HG03571 (cell line): ENCODE measurements around the gene A4GNT.
"Not testable (repeated sequence)": the region's sequence is repeated elsewhere in the genome, so short reads cannot be mapped to it uniquely, and the experiment has no call there.

Experiments used
- ATAC-seq: cut with Tn5 transposase; IDR thresholded peaks from one replicate; pipeline ENCODE4 v1.9.1; 2021; ENCODE audit not compliant: unreplicated experiment

The A4GNT gene

DNA sequence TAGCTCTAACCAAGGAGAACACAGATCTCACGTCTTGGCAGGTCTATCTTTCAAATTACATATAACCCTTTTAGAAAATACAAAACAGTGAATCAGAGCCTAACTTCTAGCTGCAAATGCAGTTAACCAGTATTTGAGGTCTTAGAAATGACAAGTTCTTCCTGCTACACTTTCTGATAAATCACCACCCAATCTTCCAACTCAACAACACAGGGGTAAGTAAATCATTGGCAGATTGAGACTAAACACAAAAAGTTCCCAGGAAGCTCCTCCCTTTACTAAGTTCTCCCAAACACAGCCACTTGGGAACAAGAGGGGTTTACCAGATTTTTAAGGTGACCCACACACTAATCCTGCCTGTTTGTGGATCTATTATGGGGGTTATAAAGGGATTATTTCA is at the start of gene A4GNT:
TSS of gene A4GNT (minus strand) at position 152 of the 400 bp plus-strand sequence. CDS start 1,134 bp downstream, outside the sequence.
- ATAC-seq, result no peak

DNA sequence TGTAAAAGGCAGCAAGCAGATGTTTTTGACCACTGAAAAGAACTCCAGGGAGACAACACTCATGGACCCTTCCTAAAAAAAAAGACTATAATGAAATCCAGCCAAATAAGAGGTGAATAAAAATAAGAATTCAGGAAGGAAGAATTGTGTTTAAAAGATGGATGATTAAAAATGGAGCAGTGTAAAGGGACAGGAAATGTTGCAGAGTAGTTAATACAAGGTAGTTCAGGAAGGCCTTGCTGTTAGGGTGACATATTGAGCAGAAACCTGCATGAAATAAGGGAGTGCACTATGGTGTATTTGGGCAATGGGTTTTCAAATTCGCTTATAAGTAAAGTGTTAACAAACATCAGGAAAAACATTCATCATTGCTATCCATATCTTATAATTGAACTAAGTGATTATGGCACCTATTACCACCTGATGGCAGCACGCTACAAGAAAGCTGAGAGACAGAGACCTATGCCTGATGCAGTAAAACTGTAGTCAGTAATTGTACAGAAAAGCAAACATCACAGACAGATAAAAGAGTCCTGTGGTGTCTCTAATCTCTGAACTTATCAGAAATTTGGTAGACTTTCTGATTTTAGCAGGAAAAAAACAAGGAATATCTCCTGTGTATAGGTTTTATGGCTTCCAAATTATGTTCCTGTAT is 48.3 kb upstream of the A4GNT start:
- no peak for ATAC-seq

DNA sequence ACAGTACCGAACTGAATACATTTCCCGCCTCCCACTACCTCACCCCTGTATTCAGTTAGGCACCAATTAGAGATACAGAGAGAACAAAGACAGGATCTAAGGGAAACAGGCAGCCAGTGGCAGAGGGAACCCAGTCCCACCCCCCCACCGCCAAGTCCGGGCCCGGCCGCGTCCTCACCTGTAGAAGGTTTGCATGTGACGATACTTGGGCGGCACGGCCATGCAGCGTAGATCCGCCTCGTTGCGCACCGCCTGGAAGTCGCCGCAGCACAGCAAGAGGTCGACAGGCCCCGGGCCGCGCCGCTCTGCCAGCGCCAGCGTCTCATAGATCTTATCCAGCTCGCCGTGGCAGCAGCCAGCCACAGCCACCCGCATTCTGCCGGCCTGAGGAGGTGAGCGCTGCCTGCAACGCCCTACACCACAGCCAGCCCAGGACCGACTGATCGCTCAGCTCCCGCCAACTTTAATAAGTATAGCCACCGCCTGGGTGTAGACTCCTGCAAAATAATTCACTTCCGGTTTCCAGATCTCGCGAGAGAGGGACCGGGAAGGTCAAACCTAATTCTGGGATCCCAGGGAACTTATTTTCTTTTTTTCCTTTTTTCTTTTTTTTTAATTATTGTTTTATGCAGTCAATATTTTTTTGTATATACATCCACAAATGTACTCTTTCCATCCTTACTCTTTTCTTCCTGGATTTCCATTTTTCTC is 42.4 kb upstream of the A4GNT start, which contains the start of gene DBR1:
TSS of gene DBR1 (minus strand) at position 501 of the 711 bp plus-strand sequence. CDS start at position 375, 126 bp downstream.
- peak; percentile 93 for ATAC-seq

DNA sequence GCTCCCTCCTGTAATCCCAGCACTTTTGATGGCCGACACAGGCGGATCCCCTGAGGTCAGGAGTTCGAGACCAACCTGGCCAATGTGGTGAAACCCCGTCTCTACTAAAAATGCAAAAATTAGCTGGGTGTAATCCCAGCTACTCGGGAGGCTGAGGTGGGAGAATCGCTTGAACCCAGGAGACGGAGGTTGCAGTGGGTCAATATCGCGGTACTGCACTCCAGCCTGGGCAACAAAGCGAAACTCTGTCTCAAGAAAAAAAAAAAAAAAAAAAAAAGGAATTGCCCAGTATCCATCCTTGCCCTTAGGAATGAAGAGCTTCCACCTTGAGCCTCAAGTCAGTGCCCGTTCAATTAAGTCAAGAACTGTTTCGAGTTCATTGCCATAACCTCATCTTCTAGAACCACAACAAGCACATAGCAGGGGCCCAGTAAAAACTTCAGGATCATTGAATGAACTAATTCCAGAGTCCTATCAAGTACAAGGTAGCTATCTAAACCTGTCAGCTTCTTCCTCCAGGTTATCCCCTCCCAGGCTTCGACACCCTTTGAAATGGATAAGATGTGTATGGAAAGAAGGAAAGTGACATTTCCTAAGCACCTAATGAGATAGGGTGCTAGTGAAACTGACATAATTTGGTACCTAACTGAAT is 41.7 kb upstream of the A4GNT start:
- ATAC-seq, result no peak

DNA sequence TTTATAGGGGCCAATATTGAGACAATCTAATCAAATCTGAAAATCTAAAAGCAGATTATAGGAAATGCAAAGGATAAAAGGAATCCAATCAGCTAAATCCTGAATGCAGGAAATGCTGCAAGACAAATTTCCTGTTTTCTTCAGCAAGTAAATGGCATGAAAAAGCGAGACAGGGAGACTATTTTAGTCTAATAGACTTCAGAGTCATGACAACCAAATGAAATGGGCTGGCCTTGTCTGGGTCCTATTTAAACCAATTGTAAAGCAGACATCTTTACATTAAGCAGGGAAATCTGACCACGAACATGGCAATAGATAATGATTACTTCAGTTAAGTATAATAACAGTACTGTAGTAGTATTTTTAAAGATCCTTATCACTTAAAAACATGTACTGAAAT is 40.4 kb upstream of the A4GNT start:
- ATAC-seq, result no peak

DNA sequence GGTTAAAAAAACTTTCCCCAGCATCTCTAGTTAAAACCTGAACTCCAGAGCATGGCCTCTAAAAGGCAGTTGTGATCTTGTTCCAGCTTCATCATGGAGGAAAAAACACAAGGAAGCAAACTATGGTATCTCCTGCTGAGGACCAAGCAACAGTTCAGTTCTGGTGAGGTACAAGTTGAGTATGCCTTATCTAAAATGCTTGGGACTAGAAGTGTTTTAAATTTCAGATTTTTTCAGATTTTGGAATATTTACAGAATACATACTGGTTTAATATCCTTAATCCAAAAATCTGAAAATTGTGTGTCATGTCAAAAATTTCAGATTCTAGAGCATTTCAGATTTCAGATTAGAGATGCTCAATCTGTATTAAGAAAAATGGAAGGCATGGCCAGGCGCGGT is 32.9 kb upstream of the A4GNT start:
- no peak for ATAC-seq

DNA sequence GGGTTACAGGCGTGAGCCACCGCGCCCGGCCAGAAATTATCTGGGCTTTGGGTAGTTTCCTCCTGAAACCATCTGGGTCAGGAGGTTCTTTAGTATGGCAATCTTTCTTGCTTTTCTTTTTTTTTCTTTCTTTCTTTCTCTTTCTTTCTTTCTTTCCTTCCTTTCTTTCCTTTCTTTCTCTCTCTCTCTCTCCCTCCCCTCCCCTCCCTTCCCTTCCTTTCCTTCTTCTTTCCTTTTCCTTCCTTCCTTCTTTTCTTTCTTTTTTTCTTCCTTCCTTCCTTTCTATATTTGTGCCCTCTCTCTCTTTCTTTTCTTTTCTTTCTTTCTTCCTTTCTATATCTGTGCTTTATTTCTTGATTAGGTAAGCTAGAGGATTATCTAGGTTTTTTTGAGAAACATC is 25.6 kb upstream of the A4GNT start:
- no peak for ATAC-seq

DNA sequence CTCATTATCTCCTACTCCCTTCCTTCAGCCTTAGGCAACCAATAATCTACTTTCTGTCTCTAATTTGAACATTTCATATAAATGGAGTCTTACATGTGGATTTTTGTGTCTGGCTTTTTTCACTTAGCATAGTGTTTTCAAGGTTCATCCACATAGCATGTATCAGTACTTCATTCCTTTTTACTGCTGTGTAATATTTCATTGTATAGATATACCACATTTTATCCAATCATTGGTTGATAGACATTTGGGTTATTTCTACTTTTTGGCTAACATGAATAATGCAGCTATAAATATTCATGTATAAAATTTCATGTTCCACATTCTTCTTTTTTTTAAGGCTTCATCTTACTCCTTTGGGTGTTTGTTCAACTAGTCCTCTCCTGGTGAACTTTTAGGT is 22.3 kb upstream of the A4GNT start:
- no peak for ATAC-seq

DNA sequence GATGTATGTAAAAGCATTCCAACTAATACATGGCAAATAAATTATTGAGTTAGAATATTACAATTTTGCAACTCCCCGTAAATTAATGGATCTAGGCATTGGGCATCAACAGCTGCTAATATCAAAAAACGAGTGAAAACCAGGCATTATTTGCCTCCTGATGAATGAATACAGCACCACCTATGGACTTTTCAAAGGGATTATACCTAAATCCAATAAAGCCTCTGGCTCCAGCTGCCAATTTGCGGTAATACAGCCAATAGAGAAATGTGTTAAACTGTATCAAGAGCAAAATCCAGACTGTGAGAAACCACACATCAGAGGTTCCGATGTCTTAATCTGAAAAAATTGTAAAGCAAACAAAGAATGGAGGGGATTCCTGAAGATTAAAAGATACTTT is 16.3 kb upstream of the A4GNT start:
- no peak for ATAC-seq

DNA sequence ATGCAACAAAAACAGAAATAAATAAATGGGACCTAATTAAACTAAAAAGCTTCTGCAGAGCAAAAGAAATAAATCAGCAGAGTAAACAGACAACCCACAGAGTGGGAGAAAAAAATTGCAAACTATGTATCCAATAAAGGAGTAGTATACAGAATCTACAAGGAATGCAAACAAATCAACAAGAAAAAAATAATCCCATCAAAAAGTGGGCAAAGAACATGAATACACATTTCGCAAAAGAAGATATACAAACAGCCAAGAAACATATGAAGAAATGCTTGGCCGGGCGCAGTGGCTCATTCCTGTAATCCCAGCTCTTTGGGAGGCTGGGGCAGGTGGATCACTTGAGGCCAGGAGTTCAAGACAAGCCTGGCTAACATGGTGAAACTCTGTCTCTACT is 10.0 kb upstream of the A4GNT start:
- not testable (repeated sequence) for ATAC-seq

DNA sequence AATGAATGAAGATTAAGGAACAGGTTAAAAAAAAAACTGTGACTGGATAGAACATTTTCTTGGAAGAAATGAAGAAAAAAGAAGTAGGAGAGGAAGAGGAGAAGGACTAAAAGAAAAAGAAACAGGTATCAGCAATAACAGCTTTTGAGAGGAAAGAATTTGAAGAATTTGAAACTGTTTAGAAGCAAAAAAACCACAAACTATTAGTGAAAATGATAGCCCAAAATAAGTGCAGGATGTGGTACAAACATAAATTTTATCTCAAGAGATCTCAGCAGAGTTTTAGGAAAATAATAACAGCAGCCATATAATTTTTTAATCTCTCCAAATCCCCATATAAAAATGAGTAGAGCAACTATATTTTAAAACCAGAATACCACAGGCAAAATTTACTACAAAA is 8.8 kb upstream of the A4GNT start:
- no peak for ATAC-seq

DNA sequence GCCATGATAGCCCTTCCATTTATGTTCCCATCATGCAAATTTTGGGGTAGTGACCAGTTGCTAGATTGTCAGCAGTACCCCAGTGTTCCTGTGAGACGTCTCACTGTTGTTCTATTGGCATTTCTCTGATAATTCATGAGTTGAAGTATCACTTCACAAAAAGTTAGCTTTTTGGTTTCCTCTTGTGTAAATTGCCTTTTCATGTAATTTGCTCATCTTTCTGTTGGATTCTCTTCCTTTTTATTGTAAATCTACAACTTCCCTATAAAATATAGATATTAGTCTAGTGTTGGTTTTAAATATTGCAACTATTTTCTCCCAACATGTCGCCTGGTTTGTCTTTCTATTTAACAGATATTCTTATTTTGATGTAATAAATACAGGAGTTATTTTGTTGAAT is 7.5 kb upstream of the A4GNT start:
- ATAC-seq, result no peak

DNA sequence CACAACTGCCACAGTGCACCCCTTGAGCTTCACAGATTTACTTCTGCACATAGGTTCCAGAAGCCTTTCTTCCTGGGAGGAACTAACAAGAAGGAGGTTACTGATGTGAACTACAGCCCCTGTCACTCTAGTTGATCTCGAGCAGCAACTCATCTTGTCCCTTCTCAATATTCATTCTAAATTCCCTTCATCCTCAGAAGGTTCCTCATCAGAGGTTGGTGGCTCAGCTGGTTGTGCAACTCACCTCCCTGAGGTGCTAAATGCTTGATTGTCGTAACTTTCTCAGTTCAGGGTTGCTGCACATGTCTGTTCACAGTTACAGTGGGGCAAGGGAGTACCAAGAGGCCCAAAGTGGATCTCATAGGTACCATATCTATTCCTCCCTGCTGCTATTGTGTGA is 5.7 kb upstream of the A4GNT start:
- no peak for ATAC-seq

DNA sequence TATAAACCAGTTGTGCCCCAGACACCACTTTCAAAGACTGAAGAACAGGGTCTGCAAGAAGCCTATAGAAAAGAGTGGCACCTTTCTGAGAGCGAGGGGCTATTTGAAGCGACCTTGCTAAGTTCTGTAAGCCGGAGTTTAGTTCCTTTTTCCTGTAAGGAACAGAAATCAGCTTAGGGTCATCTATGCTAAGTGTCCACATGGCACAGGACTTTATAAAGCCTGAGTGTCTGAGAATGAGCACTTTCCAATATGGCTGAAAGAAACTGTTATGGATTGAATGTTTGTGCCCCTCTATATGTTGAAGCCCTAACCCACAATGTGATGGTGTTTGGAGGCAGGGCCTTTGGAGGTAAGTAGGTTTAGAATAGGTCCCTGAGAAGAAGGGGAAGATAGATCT is 4.0 kb upstream of the A4GNT start:
- ATAC-seq, result no peak

DNA sequence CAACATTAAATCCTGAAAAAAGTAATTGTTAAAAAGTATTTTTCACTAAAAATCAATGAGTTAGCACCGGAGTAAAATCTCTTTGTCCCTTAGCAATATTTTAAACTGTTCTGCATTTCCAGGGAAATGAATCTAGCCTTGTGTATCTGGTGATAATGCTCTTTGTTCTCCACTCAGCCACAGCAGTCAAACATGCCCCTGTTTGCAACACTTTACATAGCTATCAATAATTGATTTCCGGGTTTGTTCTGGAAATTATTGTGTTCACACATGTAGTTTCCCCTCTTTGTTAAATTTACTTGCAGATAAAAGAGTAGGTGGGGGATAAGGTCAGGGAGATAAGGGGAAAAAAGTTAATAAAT is 3.6 kb upstream of the A4GNT start:
- ATAC-seq, result no peak

DNA sequence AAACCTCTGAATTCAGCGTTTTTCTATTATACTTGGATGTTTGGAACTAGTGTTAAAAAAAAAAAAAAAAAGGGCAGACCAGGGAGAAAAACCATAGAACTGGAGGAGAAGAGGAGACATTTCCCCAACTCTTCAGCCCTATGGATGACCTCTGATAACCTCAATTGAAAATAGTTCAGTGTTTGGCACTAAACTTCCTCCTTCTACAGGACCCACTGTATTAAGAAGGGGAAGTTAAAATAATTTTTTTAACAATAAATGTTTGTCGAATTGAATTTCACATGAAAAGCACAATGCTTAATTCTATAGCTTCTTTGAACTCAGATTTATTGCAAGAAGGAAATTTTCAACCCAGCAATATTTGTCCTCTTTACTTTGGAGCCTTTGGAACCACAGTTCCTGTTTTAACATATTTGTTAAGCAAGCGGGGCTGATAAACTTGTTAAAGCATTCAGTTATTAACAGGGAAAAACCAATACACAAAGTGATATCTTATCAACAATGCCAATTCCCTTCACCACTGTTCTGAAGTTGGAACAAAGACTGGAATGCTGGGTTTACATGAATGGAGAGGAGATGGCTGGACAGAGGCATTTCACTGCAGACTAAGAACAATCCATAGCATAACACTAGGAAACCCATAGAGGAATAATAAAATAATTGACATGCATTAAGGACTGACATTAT is 3.1 kb upstream of the A4GNT start:
- ATAC-seq, result no peak

DNA sequence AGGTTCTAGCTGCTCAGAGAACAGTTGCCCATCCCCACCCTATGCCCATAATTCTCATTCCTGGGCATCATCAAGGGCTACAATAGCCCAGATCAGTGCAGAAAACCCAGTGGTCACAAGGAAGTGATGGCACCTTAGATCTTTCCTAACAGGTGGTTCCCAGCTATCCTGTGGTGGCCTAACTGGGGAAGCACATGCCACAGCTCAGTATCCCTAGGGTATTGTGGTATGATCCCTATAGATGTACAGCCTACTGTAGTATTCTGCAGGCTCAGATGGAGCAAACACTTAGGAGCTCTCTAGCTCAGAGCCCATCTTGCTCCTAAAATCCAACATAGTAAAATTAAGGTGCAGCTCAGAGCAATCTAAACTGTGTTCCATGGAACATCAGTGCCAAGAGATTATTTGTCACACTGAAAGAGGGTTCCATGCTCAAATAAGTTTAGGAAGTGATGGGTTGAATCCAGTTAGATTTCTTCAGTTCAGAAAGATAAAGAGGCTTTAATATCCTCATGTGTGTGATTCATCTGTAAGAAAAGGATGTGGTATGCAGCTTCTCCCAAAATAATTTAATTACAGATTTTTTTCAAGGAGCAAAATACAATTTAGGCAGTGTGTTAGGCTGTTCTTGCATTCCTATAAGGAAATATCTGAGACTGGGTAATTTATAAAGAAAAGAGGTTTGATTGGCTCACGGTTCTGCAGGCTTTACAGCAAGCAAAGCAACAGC is 4.4 kb downstream of the A4GNT start:
- no peak for ATAC-seq

DNA sequence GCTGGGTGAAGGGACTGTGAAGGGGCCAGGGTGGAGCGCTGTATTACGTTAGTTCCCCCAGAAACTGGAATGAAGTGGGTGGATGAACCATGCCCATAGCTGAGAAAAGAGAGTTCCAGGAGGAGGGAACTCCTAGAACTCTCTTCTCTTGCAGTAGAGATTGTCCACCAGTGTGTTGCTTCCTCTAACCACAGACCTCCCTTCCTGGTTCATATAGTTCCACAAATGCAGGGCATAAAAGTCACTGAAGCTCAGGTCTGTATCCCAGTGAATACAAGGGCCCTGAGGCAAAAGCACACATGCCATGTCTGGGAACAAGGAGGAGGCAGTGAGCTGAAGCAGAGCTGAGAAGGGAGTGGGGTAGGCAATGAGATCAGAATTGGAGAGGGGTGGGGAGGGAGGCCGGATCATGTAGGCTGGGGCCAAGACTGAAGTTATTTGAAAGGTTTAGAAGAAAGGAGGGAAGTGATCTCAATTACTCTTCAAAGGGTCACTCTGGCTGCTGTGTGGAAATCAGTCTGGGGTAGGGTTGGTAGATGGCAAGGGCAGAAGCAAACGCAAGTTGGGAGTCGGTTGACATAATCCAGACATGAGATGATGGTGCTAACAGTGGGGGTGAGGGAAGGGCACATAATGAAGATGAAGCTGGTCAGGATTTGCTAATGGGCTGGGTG is 6.5 kb downstream of the A4GNT start:
- ATAC-seq, result no peak

DNA sequence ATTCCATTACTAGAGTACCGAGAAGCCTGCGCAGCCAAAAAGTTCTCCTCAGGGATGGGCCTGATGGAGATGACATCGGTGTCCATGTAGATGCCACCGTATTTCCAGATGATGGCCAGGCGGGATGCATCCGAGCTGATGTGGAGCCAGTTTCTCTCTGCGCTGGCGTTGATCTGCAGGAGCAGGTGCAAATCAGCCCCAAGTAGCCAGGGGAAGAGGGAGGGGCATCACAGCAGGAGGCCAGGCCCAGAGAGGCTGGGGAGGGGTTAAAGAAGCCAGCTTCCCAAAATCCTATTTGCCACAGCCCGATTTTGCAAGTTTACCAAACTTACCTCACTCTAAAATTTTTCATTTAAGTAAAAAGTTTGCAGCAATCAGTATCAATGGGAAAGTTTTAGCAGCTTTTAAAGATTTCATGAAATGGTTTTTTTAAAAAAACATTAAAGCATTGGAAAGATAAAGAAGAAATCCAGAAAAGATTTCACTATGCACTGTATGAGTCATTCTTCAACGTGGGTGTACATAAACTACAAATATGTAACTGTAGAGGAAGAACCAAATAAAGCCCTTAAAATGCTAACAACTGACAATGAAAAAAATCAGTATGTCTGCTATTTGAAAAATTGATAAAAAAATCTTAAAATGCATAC is 7.4 kb downstream of the A4GNT start:
- ATAC-seq, result no peak

DNA sequence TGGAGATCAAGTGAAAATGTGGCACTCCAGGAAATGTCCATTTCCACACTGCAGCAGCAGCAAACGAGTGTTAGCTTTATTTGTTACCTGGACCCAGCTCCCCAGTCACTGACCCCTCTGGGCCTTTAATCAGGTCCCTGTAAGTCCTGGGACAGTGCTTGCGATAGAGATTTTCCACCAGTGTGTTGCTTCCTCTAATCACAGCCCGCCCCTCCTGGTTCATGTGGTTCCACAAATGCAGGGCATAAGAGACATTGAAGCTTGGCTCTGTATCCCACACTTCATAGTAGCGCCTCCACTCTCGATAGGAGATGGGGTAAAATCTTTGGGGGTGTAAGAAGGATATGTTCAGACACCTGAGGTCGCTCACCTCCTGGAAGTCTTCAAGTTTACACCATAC is 8.0 kb downstream of the A4GNT start:
- no peak for ATAC-seq
